HG02571 (cell line): ENCODE results near the gene MORN1.

Source experiments
- ATAC-seq: cut with Tn5 transposase; IDR thresholded peaks from one replicate; pipeline ENCODE4 v1.9.1; 2021; ENCODE audit warnings: mild to moderate bottlenecking, moderate library complexity; ENCODE audit not compliant: unreplicated experiment

MORN1 gene

GRCh38 chr1:2353551-2354438, 37.6 kb downstream of the MORN1 start:
- no peak for ATAC-seq

GRCh38 chr1:2352897-2353550, 38.3 kb downstream of the MORN1 start:
- no peak for ATAC-seq

GRCh38 chr1:2352341-2352896, 38.9 kb downstream of the MORN1 start:
- ATAC-seq: no peak

GRCh38 chr1:2351723-2352122, 39.6 kb downstream of the MORN1 start:
- no peak for ATAC-seq

- no peak for ATAC-seq
These were observed 40.3 kb downstream of the MORN1 start for GRCh38 chr1:2350911-2351655.

- no peak for ATAC-seq
These were observed 40.9 kb downstream of the MORN1 start for GRCh38 chr1:2350501-2350900.

GRCh38 chr1:2349806-2350205, 41.5 kb downstream of the MORN1 start:
- ATAC-seq: no peak

- no peak for ATAC-seq
These were observed 42.7 kb downstream of the MORN1 start for GRCh38 chr1:2348346-2349325.

GRCh38 chr1:2347896-2348295, 43.5 kb downstream of the MORN1 start:
- ATAC-seq: no peak

- no peak for ATAC-seq
These were observed 44.0 kb downstream of the MORN1 start for GRCh38 chr1:2347409-2347785.

GRCh38 chr1:2346691-2347408, 44.5 kb downstream of the MORN1 start:
- no peak for ATAC-seq

GRCh38 chr1:2345297-2346075, 45.9 kb downstream of the MORN1 start:
- ATAC-seq: no peak

GRCh38 chr1:2344744-2345296, 46.5 kb downstream of the MORN1 start:
- ATAC-seq: no peak

- no peak for ATAC-seq
These were observed 47.2 kb downstream of the MORN1 start for GRCh38 chr1:2344121-2344681.

- no peak for ATAC-seq
These were observed 48.1 kb downstream of the MORN1 start for GRCh38 chr1:2343023-2343935.

GRCh38 chr1:2342384-2343022, 48.9 kb downstream of the MORN1 start:
- ATAC-seq: no peak
